Kidney glomerular epithelial cell (primary cell): ENCODE measurements around the gene MAP3K9.
A peak's percentile ranks its signal among the peaks of the same experiment; 100 is the strongest.
"Not testable (repeated sequence)": the region's sequence is repeated elsewhere in the genome, so short reads cannot be mapped to it uniquely, and the experiment has no call there.

Experiments used
- DNase-seq: peaks from one replicate; lab custom pipeline; 2025; lab: John Stamatoyannopoulos, UW

Gene MAP3K9

GRCh38 chr14:70724110-70724509, 85.2 kb downstream of the MAP3K9 start:
- no peak for DNase-seq

- DNase-seq: no peak
Measured at GRCh38 chr14:70723276-70723675, 86.0 kb downstream of the MAP3K9 start.

DNA sequence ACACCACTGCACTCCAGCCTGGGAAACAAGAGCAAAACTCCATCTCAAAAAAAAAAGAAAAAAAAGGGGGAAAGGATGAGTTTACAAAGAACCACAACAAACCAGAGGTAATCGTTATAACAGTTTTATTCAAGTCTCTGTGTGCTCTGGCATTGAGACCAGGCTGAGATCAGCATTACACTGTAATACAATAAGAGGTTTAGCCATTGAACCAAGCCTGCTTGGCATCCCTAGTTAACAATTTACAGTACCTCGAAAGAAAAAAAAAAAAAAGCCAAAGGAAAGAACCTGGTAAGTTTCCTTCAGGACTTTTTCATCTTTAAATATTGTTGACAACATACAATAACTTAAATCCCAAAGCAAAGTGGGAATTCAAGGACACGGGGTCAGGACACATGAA, 86.9 kb downstream of the MAP3K9 start:
- DNase-seq: peak; percentile 43

GRCh38 chr14:70721542-70721941, 87.8 kb downstream of the MAP3K9 start:
- DNase-seq: no peak

DNA sequence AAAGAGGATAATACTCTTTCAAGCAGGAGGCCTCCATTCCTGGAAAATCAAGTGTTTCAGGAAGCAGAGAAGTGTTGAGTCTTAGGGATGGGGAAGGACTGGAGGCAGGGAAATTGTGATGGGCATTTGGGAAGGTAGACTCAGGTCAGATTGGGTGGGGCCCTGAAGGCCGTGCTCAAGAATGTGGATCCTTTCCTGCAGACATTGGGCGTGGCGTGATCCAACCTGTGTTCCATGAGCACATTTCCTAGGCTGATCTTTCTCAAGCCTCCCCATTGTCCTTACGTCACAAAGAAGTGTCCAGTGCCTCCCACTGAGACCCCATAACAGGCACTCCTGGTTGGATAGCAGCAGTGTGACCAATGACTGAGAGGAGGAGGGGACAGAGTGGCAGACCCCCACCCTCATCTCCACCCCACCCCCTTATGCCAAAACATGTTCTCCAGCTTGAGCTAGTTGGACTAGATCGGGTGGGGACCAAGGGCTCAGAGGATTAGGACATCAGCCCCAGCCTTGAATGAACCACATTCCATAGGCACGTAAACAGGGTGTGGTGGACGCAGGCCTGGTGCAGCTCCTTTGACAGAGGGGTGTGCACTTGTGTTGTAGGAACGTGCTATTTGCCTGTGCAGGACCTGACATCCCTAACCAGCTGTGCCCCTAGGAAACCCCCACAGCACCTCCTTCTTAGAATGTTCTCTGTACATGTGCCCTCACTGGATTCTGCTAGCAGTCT, 90.8 kb downstream of the MAP3K9 start:
- no peak for DNase-seq

DNA sequence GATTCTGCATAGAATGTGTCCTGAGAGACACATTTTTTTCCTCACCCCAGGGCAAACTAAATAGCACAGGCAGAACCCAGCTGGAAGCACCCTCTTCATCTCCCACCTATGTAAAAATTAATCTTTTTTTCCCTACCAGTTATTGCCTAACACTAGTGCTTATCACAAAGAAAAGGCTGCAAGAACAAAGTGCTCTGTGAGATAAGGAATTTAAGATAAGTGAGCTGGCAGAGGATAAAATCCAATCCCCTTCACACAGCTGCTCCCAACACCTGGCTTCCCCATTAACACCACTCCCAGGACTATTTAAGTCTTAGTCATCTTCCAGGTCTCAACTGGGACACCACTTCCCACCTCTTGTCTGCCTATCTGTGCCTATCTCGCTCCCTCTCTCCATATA, 92.4 kb downstream of the MAP3K9 start:
- DNase-seq: no peak

- DNase-seq: no peak
Measured at GRCh38 chr14:70716483-70716882, 92.8 kb downstream of the MAP3K9 start.

DNA sequence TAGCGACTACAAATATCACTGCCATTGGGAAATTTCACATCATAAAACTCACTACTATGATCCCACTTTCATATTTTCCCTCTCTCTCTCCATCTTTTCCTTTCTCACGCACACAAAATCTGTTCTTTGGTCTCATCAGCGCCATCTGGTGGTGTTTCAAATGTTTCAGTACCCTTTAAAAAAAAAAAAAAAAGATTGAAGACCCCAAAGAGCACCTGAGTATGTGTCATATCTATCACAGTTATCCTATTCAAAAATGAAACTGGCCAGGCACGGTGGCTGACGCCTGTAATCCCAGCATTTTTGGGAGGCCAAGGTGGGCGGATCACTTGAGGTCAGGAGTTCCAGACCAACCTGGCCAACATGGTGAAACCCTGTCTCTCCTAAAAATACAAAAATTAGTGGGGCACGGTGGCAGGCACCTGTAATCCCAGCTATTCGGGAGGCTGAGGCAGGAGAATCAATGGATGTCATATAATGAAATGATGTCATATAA, 95.2 kb downstream of the MAP3K9 start:
- peak; percentile 67 for DNase-seq

DNA sequence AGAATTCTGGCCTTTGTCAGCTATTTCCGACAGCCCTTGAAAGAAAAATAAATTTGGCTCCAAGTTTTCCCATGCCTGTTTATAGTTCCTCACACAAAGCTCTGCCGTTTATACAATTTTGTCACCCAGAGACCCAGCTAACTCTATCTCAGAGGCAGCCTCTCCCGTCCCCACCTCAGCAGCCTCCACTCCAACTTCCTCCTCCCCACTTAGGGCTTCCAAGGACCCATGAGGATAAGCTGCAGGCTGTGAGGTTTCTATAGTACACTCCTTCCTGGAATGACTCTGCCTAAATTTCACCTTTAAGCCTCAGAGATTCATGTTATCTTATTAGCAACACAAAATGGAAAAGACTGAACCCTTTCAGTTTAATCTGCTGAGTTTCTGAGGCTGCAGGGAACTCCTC, 95.8 kb downstream of the MAP3K9 start:
- no peak for DNase-seq

- no peak for DNase-seq
Measured at GRCh38 chr14:70713096-70713495, 96.2 kb downstream of the MAP3K9 start.

DNA sequence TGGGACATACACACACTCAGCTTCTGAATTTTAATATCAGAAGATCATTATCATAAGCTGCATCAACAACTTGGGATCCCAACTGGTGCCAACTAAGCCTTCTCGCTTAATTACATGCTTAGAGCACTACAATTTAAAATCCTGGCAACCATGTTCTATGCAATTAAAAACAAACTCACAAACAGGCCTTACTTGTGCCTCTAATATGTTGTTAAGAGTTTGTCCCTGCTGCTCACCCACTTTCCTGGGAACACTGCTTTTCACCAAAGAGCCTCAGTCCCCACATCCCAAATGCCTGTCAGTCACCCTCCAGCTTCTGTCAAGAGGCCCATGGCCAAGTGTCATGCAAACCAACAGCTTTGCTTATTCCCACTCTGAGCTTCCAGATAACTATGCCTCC, 97.9 kb downstream of the MAP3K9 start:
- no peak for DNase-seq

DNA sequence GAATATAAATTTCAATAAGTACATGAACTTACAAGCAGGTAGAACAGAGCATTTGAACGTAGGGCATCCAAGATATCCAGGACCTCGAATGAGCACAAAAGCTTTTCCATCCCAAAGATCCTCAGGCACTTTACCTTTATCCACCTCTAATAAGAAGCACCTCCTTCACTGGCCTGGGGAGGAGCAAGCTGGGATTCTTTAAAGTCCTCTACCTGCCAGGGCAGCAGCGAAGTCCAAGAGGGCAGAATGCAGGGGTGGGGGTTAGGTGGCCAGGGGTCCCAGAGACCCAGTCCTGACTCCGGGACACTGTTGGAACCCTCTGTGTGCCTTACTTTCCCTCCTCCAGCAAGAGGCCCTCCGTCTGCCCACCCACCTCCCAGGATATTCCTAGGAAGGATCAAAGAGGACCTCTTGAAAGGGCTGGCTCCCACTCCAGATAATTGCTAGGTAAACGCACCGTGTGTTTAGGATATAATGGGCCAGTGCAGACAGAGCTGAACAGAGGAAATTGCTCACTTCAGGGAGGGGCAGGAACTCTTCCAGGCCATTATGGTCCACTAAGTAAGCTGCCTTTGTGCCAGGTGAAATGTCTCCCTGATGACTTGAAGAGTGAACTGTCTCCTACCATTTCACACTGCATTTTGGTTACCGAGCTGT, 99.5 kb downstream of the MAP3K9 start:
- DNase-seq: no peak

GRCh38 chr14:70708717-70709570, 100.4 kb downstream of the MAP3K9 start:
- DNase-seq: no peak

- peak; percentile 86 for DNase-seq
Measured at GRCh38 chr14:70707138-70708038, 101.9 kb downstream of the MAP3K9 start.

DNA sequence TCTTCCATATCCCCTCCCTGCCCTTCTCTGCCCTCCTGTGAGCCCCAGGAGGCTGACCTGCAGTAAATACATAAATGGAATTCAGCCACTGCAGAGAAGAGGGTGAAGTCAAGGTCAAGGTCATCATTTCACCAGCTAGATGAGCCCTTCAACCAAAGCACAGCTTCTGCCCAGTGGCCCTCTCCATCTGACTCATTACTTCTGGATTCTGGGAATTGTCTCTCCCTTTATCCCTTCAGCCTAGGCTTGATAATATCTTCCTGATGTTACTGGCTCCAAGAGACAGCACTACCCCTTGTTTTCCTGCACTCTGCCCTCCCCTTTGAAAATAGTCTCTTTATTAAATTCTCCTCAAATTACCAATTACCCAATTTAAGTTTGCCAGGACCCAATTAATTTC, 103.1 kb downstream of the MAP3K9 start:
- DNase-seq: no peak

DNA sequence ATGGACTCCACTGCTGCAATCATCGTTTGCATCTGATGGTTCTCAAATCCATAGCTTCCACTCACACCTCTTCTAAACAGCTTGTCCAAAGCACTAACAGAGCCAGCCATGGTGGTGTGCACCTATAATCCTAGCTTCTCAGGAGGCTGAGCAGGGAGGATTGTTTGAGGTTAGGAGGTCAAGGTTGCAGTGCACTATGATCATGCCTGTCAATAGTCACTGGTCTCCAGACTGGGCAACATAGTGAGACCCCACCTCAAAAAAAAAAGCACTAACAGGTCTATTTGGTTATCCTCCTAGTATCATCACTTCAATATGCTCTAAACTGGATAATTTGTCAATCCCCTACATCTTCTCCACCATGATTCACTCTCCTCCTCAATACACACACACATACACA, 104.4 kb downstream of the MAP3K9 start:
- no peak for DNase-seq

DNA sequence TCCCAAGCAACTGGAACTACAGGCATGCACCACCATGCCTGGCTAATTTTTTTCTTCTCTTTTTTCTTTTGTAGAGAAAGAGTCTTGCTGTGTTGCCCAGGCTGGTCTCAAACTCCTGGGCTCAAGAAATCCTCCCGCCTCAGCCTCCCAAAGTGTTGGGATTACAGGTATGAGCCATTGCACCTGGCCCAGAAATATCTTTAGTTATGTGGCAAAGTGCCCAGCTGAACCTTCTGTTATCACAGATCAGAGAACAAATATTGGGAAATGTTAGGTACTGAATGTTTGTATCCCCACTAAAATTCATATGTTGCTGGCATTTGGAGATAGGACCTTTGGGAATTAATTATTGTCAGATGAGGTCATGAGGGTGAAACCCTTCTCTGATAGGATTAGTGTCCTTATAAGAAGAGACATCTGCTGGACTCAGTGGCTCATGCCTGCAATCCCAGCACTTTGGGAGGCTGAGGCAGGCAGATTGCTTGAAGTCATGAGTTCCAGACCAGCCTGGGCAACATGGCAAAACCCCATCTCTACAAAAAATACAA, 105.6 kb downstream of the MAP3K9 start:
- not testable (repeated sequence) for DNase-seq

DNA sequence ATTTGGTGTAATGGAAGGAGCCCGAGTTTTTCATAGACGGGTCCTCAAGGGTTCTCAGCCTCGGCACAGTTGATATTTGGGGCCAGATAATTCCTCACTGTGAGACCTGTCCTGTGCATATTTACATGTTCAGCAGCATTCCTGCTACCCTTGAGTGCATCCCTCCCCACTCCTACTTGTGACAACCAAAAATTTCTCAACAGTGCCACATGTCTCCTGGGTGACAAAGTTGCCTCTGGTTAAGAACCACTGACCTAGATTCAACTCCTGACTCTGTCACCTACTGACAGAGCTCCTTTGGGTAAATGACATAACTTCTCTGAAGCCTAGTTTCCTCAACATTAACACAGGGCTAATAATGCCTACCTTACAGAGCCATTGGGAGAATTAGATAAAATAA, 107.2 kb downstream of the MAP3K9 start:
- no peak for DNase-seq

- no peak for DNase-seq
Measured at GRCh38 chr14:70701610-70702009, 107.7 kb downstream of the MAP3K9 start.

- no peak for DNase-seq
Measured at GRCh38 chr14:70700955-70701585, 108.2 kb downstream of the MAP3K9 start.

DNA sequence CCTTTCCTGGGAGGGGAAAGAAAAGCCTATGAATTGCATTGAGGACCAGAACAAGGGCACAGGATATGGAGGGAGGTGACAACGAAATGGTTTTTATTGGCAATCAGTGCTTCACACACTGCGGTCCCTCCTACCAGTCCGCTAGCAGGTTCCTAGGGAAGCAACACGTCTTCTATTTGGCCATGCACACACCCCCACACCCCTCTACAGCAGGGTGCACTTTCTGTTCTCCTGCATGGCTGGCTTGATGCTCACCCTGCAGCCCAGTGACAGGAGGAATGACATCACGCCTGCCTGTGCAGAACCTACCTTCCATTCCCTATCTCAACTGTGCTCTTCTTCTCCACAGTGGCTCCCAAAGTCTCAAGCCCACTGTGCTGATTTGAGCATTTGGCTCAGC, 109.7 kb downstream of the MAP3K9 start:
- no peak for DNase-seq
